H9 (cell line): Measurements from ENCODE around the gene ZC3HAV1. TPM values are rescaled to one million over a fixed set of nuclear protein-coding genes. Genes with fewer than 3 reads are reported as not detected.

ENCODE experiments used
- DNase-seq: peaks from one replicate; pipeline ENCODE4 v3.0.0-alpha.2; 2017
- H2AFZ ChIP-seq: one replicate; pipeline ENCODE4 v1.6.1; 2013; ENCODE audit warnings: mild to moderate bottlenecking, low read length, control low read depth, moderate library complexity
- H2AK5ac ChIP-seq: 2 replicates; pipeline ENCODE4 v1.6.1; 2013; ENCODE audit warnings: low read length, control low read depth, mixed read lengths; ENCODE audit not compliant: insufficient read length
- H2BK120ac ChIP-seq: one replicate; pipeline ENCODE4 v1.6.1; 2013; ENCODE audit warnings: low read depth, mild to moderate bottlenecking, low read length, control low read depth, inconsistent platforms; ENCODE audit not compliant: poor library complexity, severe bottlenecking
- H2BK12ac ChIP-seq: 2 replicates; pipeline ENCODE4 v1.6.1; 2013; ENCODE audit warnings: low read length, control low read depth, mixed read lengths, low read depth; ENCODE audit not compliant: insufficient read length
- H2BK15ac ChIP-seq: 2 replicates; pipeline ENCODE4 v1.6.1; 2013; ENCODE audit warnings: low read depth, low read length, control low read depth
- H2BK20ac ChIP-seq: one replicate; pipeline ENCODE4 v1.6.1; 2013; ENCODE audit warnings: low read depth, mild to moderate bottlenecking, low read length, control low read depth, inconsistent platforms; ENCODE audit not compliant: poor library complexity, severe bottlenecking
- H2BK5ac ChIP-seq: 2 replicates; pipeline ENCODE4 v1.6.1; 2013; ENCODE audit warnings: low read length, control low read depth, mixed read lengths; ENCODE audit not compliant: insufficient read length
- H3K14ac ChIP-seq: 2 replicates; pipeline ENCODE4 v1.6.1; 2013; ENCODE audit warnings: low read length, control low read depth; ENCODE audit not compliant: insufficient read depth
- H3K18ac ChIP-seq: 2 replicates; pipeline ENCODE4 v1.6.1; 2013; ENCODE audit warnings: low read depth, mild to moderate bottlenecking, mixed read lengths, low read length, control low read depth; ENCODE audit not compliant: insufficient read length
- H3K23ac ChIP-seq: 2 replicates; pipeline ENCODE4 v1.6.1; 2013; ENCODE audit warnings: low read length, control low read depth, mixed read lengths, low read depth; ENCODE audit not compliant: insufficient read length
- H3K23me2 ChIP-seq: 2 replicates; pipeline ENCODE4 v1.6.1; 2013; ENCODE audit warnings: low read depth, mild to moderate bottlenecking, mixed read lengths, low read length, control low read depth; ENCODE audit not compliant: insufficient read length, poor library complexity, severe bottlenecking
- H3K27ac ChIP-seq: 2 replicates; pipeline ENCODE4 v1.5.1; 2013; ENCODE audit warnings: low read length, control low read depth, mixed read lengths, low read depth; ENCODE audit not compliant: insufficient read length
- H3K27me3 ChIP-seq: 2 replicates; pipeline ENCODE4 v1.6.1; 2013; ENCODE audit warnings: low read length, control low read depth, inconsistent platforms; ENCODE audit not compliant: insufficient read depth
- H3K4ac ChIP-seq: 2 replicates; pipeline ENCODE4 v1.6.1; 2013; ENCODE audit warnings: low read depth, mild to moderate bottlenecking, control low read depth, inconsistent platforms, low read length, moderate library complexity
- H3K4me1 ChIP-seq: 2 replicates; pipeline ENCODE4 v1.6.1; 2013; ENCODE audit warnings: low read length, control low read depth, inconsistent platforms; ENCODE audit not compliant: insufficient read depth
- H3K4me2 ChIP-seq: 2 replicates; pipeline ENCODE4 v1.6.1; 2013; ENCODE audit warnings: low read length, control low read depth, mixed read lengths; ENCODE audit not compliant: insufficient read length, insufficient read depth
- H3K56ac ChIP-seq: 2 replicates; pipeline ENCODE4 v1.6.1; 2013; ENCODE audit warnings: low read depth, mild to moderate bottlenecking, mixed read lengths, low read length, control low read depth; ENCODE audit not compliant: insufficient read length
- H3K79me1 ChIP-seq: 2 replicates; pipeline ENCODE4 v1.6.1; 2013; ENCODE audit warnings: low read depth, mild to moderate bottlenecking, moderate library complexity, low read length, control low read depth, inconsistent platforms; ENCODE audit not compliant: insufficient read depth, poor library complexity, severe bottlenecking
- H3K79me2 ChIP-seq: 2 replicates; pipeline ENCODE4 v1.6.1; 2013; ENCODE audit warnings: low read length, control low read depth, inconsistent platforms; ENCODE audit not compliant: insufficient read depth
- H3K9ac ChIP-seq: 2 replicates; pipeline ENCODE4 v1.6.1; 2013; ENCODE audit warnings: low read length, control low read depth, mixed read lengths; ENCODE audit not compliant: insufficient read length; ENCODE audit errors: extremely low read depth
- H3K9me3 ChIP-seq: one replicate; pipeline ENCODE4 v1.6.1; 2013; ENCODE audit warnings: low read depth, low read length, inconsistent platforms; ENCODE audit not compliant: control insufficient read depth
- H3T11ph ChIP-seq: one replicate; pipeline ENCODE4 v1.6.1; 2013; ENCODE audit warnings: mild to moderate bottlenecking, low read length, control low read depth, inconsistent platforms
- H4K20me1 ChIP-seq: one replicate; pipeline ENCODE4 v1.6.1; 2013; ENCODE audit not compliant: control insufficient read depth, insufficient read length, insufficient read depth
- H4K5ac ChIP-seq: 2 replicates; pipeline ENCODE4 v1.6.1; 2013; ENCODE audit warnings: low read depth, mild to moderate bottlenecking, mixed read lengths, low read length, control low read depth; ENCODE audit not compliant: insufficient read length
- H4K8ac ChIP-seq: replicated peaks from 2 replicates; pipeline ENCODE4 v1.6.1; 2013; ENCODE audit warnings: low read length, control low read depth, mixed read lengths, low read depth; ENCODE audit not compliant: insufficient read length
- H4K91ac ChIP-seq: 2 replicates; pipeline ENCODE4 v1.6.1; 2013; ENCODE audit warnings: low read depth, mild to moderate bottlenecking, moderate library complexity, mixed read lengths, low read length, control low read depth; ENCODE audit not compliant: insufficient read length
- H3K27ac Mint-ChIP-seq, 3 experiments: 2 replicates in 2 of 3; 3 replicates in 1 of 3; pipeline ENCODE4 v1.8.0; 2020 to 2021; ENCODE audit warnings: mixed read lengths in 3 of 3, mild to moderate bottlenecking in 1 of 3, moderate library complexity in 1 of 3
- H3K27me3 Mint-ChIP-seq: 2 replicates; pipeline ENCODE4 v1.8.0; 2021; ENCODE audit warnings: low read depth, mild to moderate bottlenecking, moderate library complexity, mixed read lengths
- H3K36me3 Mint-ChIP-seq, 3 experiments: 2 replicates in 2 of 3; 3 replicates in 1 of 3; pipeline ENCODE4 v1.8.0; 2020 to 2021; ENCODE audit warnings: low read depth in 3 of 3, mixed read lengths in 3 of 3; ENCODE audit not compliant: insufficient read depth in 1 of 3
- H3K4me1 Mint-ChIP-seq, 2 experiments: 2 replicates each; pipeline ENCODE4 v1.8.0; 2020; ENCODE audit warnings: mixed read lengths in 2 of 2
- H3K4me3 Mint-ChIP-seq, 2 experiments: 2 replicates in 1 of 2; 3 replicates in 1 of 2; pipeline ENCODE4 v1.8.0; 2020 to 2021; ENCODE audit warnings: mild to moderate bottlenecking in 2 of 2, mixed read lengths in 2 of 2, moderate library complexity in 1 of 2
- H3K9me3 Mint-ChIP-seq, 2 experiments: 2 replicates in 1 of 2; 3 replicates in 1 of 2; pipeline ENCODE4 v1.8.0; 2020; ENCODE audit warnings: mild to moderate bottlenecking in 2 of 2, mixed read lengths in 2 of 2, moderate library complexity in 1 of 2
- CTCF ChIP-seq: fragments of 200-600 bp; sonication (generic); conservative IDR thresholded peaks from 3 replicates; pipeline ENCODE4 v1.8.0; 2021; ENCODE audit warnings: antibody characterized with exemption, mild to moderate bottlenecking
- total RNA-seq: library from RNA; stranded (reverse); gene quantifications from 2 replicates; pipeline ENCODE4 v1.2.1, GENCODE V29; 2021

The ZC3HAV1 gene
- total RNA-seq, 1 experiment from 2014 or later: 32.8 TPM

- H3K79me1 ChIP-seq: no peaks in the 10 kb centered on the region
- H3K14ac ChIP-seq: no peak overlapping the region
- H2BK12ac ChIP-seq: no peak overlapping the region
- H2AK5ac ChIP-seq: no peak overlapping the region
- no peaks in the 10 kb centered on the region for H4K20me1 ChIP-seq
- H3K4me1 Mint-ChIP-seq: peaks cover 0 to 4% of the 10 kb centered on the region in 2 experiments; a peak in 1 of 4 replicates
- no peak overlapping the region for H3K4ac ChIP-seq
- H3K27me3 ChIP-seq: no peaks in the 10 kb centered on the region
- H2BK120ac ChIP-seq: no peak overlapping the region
- H3K9ac ChIP-seq: no peak overlapping the region
- peaks cover 28 to 39% of the 10 kb centered on the region in 2 experiments for H3K9me3 Mint-ChIP-seq
- H2BK20ac ChIP-seq: no peak overlapping the region
- no peaks in the 10 kb centered on the region for H3K79me2 ChIP-seq
- no peak overlapping the region for H3K4me3 Mint-ChIP-seq
- no peak for TF ChIP-seq CTCF
- H3K4me2 ChIP-seq: no peak overlapping the region
- no peak overlapping the region for H2BK15ac ChIP-seq
- H3K9me3 ChIP-seq: no peaks in the 10 kb centered on the region
- peaks cover 1 to 12% (median 8%) of the 10 kb centered on the region in 3 experiments; a peak in 5 of 7 replicates for H3K36me3 Mint-ChIP-seq
- no peak overlapping the region for H4K8ac ChIP-seq
- no peak overlapping the region for H4K5ac ChIP-seq
- no peak overlapping the region for H3K27ac ChIP-seq
- no peak overlapping the region for H3K56ac ChIP-seq
- H2AFZ ChIP-seq: no peak overlapping the region
- no peaks in the 10 kb centered on the region for H3K4me1 ChIP-seq
- no peak overlapping the region for H3K18ac ChIP-seq
- H3T11ph ChIP-seq: no peak overlapping the region
- no peak overlapping the region for H2BK5ac ChIP-seq
- no peak for DNase-seq
- no peaks in the 10 kb centered on the region for H3K23me2 ChIP-seq
- no peak overlapping the region for H3K23ac ChIP-seq
- H3K27ac Mint-ChIP-seq: no peak overlapping the region
- no peak overlapping the region for H4K91ac ChIP-seq
- H3K27me3 Mint-ChIP-seq: no peaks in the 10 kb centered on the region
These were observed 105.0 kb downstream of the ZC3HAV1 start for GRCh38 chr7:139004321-139005090.
